ENCODE data around the gene FAM171A2.

Gene FAM171A2

GRCh38 chr17:44382917-44383316, 19.3 kb upstream of the FAM171A2 start:
- TF ChIP-seq MYC (IDR thresholded peaks at IDR 0.05; ENCODE audit: low read depth, low read length) (no peak), MAX (IDR thresholded peaks at IDR 0.05; ENCODE audit: low read depth, low read length) (no peak), POLR2A (IDR thresholded peaks at IDR 0.05; ENCODE audit: extremely low read depth, insufficient read length) (no peak), CTCF (IDR thresholded peaks at IDR 0.05; ENCODE audit: low read depth, low read length) (no peak)
- H3K4me3 ChIP-seq (ENCODE audit: low read depth, low read length), result no peak overlapping the region
- DNase-seq (ENCODE audit: low read depth), result no peak

GRCh38 chr17:44381810-44382305, 18.2 kb upstream of the FAM171A2 start:
- no peak for TF ChIP-seq CTCF (IDR thresholded peaks at IDR 0.05; ENCODE audit: low read depth, low read length)
- no peak for TF ChIP-seq POLR2A (IDR thresholded peaks at IDR 0.05; ENCODE audit: extremely low read depth, insufficient read length)
- TF ChIP-seq MYC (IDR thresholded peaks at IDR 0.05; ENCODE audit: low read depth, low read length), result no peak
- no peak for TF ChIP-seq MAX (IDR thresholded peaks at IDR 0.05; ENCODE audit: low read depth, low read length)
- no peak for DNase-seq (ENCODE audit: low read depth)
- no peak overlapping the region for H3K4me3 ChIP-seq (ENCODE audit: low read depth, low read length)

- no peak overlapping the region for H3K4me3 ChIP-seq (ENCODE audit: low read depth, low read length)
- TF ChIP-seq CTCF (IDR thresholded peaks at IDR 0.05; ENCODE audit: low read depth, low read length) (no peak), MAX (IDR thresholded peaks at IDR 0.05; ENCODE audit: low read depth, low read length) (no peak), MYC (IDR thresholded peaks at IDR 0.05; ENCODE audit: low read depth, low read length) (no peak), POLR2A (IDR thresholded peaks at IDR 0.05; ENCODE audit: extremely low read depth, insufficient read length) (no peak)
- DNase-seq (ENCODE audit: low read depth), result no peak
Observed at GRCh38 chr17:44380767-44381166, 17.1 kb upstream of the FAM171A2 start.

- no peak overlapping the region for H3K4me3 ChIP-seq (ENCODE audit: low read depth, low read length)
- no peak for TF ChIP-seq CTCF (IDR thresholded peaks at IDR 0.05; ENCODE audit: low read depth, low read length)
- TF ChIP-seq MAX (IDR thresholded peaks at IDR 0.05; ENCODE audit: low read depth, low read length), result no peak
- no peak for TF ChIP-seq MYC (IDR thresholded peaks at IDR 0.05; ENCODE audit: low read depth, low read length)
- no peak for TF ChIP-seq POLR2A (IDR thresholded peaks at IDR 0.05; ENCODE audit: extremely low read depth, insufficient read length)
- no peak for DNase-seq (ENCODE audit: low read depth)
Observed at GRCh38 chr17:44379887-44380286, 16.2 kb upstream of the FAM171A2 start.

GRCh38 chr17:44378171-44378705, 14.6 kb upstream of the FAM171A2 start:
- TF ChIP-seq CTCF (IDR thresholded peaks at IDR 0.05; ENCODE audit: low read depth, low read length) (no peak), MAX (IDR thresholded peaks at IDR 0.05; ENCODE audit: low read depth, low read length) (no peak)
- DNase-seq (ENCODE audit: low read depth), result no peak
- H3K4me3 ChIP-seq (ENCODE audit: low read depth, low read length), result no peak overlapping the region

All from NB4 (cell line).